Stomach (tissue), 4 donors: ENCODE results near the gene MAP3K7CL.

Source experiments
- CTCF ChIP-seq, 7 experiments: fragments of 450-650 bp in 4 of 7; fragments of 200-600 bp in 3 of 7; sonication (generic) in 3 of 7; IDR thresholded peaks; one replicate each; pipeline ENCODE4 v1.5.1; 2016 to 2019; ENCODE audit warnings: antibody characterized with exemption in 7 of 7, control low read depth in 2 of 7, mild to moderate bottlenecking in 1 of 7
- EP300 ChIP-seq: sonication (generic); formaldehyde crosslinking; IDR thresholded peaks from one replicate; pipeline ENCODE4 v1.6.1; 2017; ENCODE audit warnings: antibody characterized with exemption
- POLR2A ChIP-seq, 4 donors: fragments of 450-650 bp; IDR thresholded peaks; one replicate each; pipeline ENCODE4 v1.6.1; 2016; ENCODE audit warnings: antibody characterized with exemption in 4 of 4, control low read depth in 2 of 4, mild to moderate bottlenecking in 1 of 4, moderate library complexity in 1 of 4
- POLR2AphosphoS5 ChIP-seq, 3 donors: sonication (generic); formaldehyde crosslinking; IDR thresholded peaks; one replicate each; pipeline ENCODE4 v1.6.1; 2016; ENCODE audit warnings: antibody characterized with exemption in 3 of 3

- TF ChIP-seq CTCF (IDR thresholded peaks at IDR 0.05): no peak
- no peak for TF ChIP-seq EP300
- no peak for TF ChIP-seq POLR2A (IDR thresholded peaks at IDR 0.05)
- no peak for TF ChIP-seq POLR2AphosphoS5 (IDR thresholded peaks at IDR 0.05)
These were observed 48.2 kb upstream of the MAP3K7CL start for GRCh38 chr21:29082046-29082815.
